Neuronal stem cell (in vitro differentiated cells): ENCODE measurements around the gene GNLY.

Source experiments
- DNase-seq: peaks from one replicate; pipeline ENCODE4 v3.0.0-alpha.2; 2013; ENCODE audit warnings: low spot score
- H2AFZ ChIP-seq: one replicate; pipeline ENCODE4 v1.6.1; 2013; ENCODE audit warnings: mild to moderate bottlenecking, low read length, inconsistent platforms
- H2AK5ac ChIP-seq: 2 replicates; pipeline ENCODE4 v1.6.1; 2013; ENCODE audit warnings: low read depth, mild to moderate bottlenecking, inconsistent platforms, low read length, moderate library complexity, mixed read lengths
- H2BK120ac ChIP-seq: 2 replicates; pipeline ENCODE4 v1.6.1; 2013; ENCODE audit warnings: low read depth, mild to moderate bottlenecking, inconsistent platforms, low read length, moderate library complexity, mixed read lengths
- H2BK12ac ChIP-seq: one replicate; pipeline ENCODE4 v1.6.1; 2013; ENCODE audit warnings: low read length, inconsistent platforms
- H2BK15ac ChIP-seq: 2 replicates; pipeline ENCODE4 v1.6.1; 2013; ENCODE audit warnings: mild to moderate bottlenecking, low read length, inconsistent platforms, mixed read lengths
- H2BK5ac ChIP-seq: one replicate; pipeline ENCODE4 v1.6.1; 2013; ENCODE audit warnings: inconsistent platforms, mild to moderate bottlenecking, low read length, moderate library complexity
- H3K14ac ChIP-seq: one replicate; pipeline ENCODE4 v1.6.1; 2013; ENCODE audit warnings: low read length, inconsistent platforms
- H3K18ac ChIP-seq: 2 replicates; pipeline ENCODE4 v1.6.1; 2013; ENCODE audit warnings: low read length, inconsistent platforms
- H3K23ac ChIP-seq: 2 replicates; pipeline ENCODE4 v1.6.1; 2013; ENCODE audit warnings: low read depth, mild to moderate bottlenecking, mixed read lengths, low read length, inconsistent platforms; ENCODE audit not compliant: poor library complexity
- H3K27ac ChIP-seq: replicated peaks from 3 replicates; pipeline ENCODE4 v1.5.1; 2013; ENCODE audit warnings: low read length, inconsistent platforms
- H3K27me3 ChIP-seq, 3 experiments: 2 replicates each; pipeline ENCODE4 v1.6.1; 2013; ENCODE audit warnings: low read length in 3 of 3, mild to moderate bottlenecking in 2 of 3, inconsistent platforms in 1 of 3, low read depth in 1 of 3, mixed read lengths in 1 of 3, moderate library complexity in 1 of 3; ENCODE audit not compliant: control insufficient read depth in 3 of 3, insufficient read depth in 3 of 3
- H3K36me3 ChIP-seq, 2 donors: replicated peaks in 1 of 2; 2 replicates each; pipeline ENCODE4 v1.6.1; 2013; ENCODE audit warnings: low read length in 2 of 2; ENCODE audit not compliant: control insufficient read depth in 2 of 2, insufficient read depth in 2 of 2
- H3K4ac ChIP-seq: 2 replicates; pipeline ENCODE4 v1.6.1; 2013; ENCODE audit warnings: inconsistent platforms, mild to moderate bottlenecking, low read length, moderate library complexity
- H3K4me1 ChIP-seq, 2 donors: 1 replicate in 1 of 2; 2 replicates in 1 of 2; pipeline ENCODE4 v1.6.1; 2013; ENCODE audit warnings: low read length in 2 of 2, low read depth in 1 of 2; ENCODE audit not compliant: control insufficient read depth in 2 of 2, insufficient read depth in 1 of 2
- H3K4me2 ChIP-seq: one replicate; pipeline ENCODE4 v1.6.1; 2013; ENCODE audit warnings: mild to moderate bottlenecking, low read length, inconsistent platforms; ENCODE audit not compliant: insufficient read depth, poor library complexity, severe bottlenecking
- H3K4me3 ChIP-seq, 2 donors: 2 replicates each; pipeline ENCODE4 v1.5.1; 2013; ENCODE audit warnings: low read length in 2 of 2, mild to moderate bottlenecking in 2 of 2, inconsistent platforms in 1 of 2, moderate library complexity in 1 of 2
- H3K79me1 ChIP-seq: one replicate; pipeline ENCODE4 v1.6.1; 2013; ENCODE audit warnings: low read depth, mild to moderate bottlenecking, inconsistent platforms, low read length, moderate library complexity
- H3K9ac ChIP-seq: one replicate; pipeline ENCODE4 v1.6.1; 2013; ENCODE audit warnings: mild to moderate bottlenecking, low read depth, low read length, inconsistent platforms; ENCODE audit not compliant: poor library complexity
- H3K9me3 ChIP-seq, 2 donors: replicated peaks in 1 of 2; 2 replicates each; pipeline versions ENCODE3 to v1.6.1; 2013; ENCODE audit warnings: low read length in 2 of 2, mild to moderate bottlenecking in 2 of 2, inconsistent platforms in 1 of 2, low read depth in 1 of 2, mixed read lengths in 1 of 2, moderate library complexity in 1 of 2; ENCODE audit not compliant: control insufficient read depth in 2 of 2, insufficient read depth in 1 of 2
- H4K8ac ChIP-seq: one replicate; pipeline ENCODE4 v1.6.1; 2013; ENCODE audit warnings: low read depth, mild to moderate bottlenecking, inconsistent platforms, low read length, moderate library complexity
- H4K91ac ChIP-seq: one replicate; pipeline ENCODE4 v1.6.1; 2013; ENCODE audit warnings: low read length, low read depth, mild to moderate bottlenecking, inconsistent platforms; ENCODE audit not compliant: poor library complexity
- WGBS, 2 donors: extraction: QIAGEN DNeasy Blood & Tissue Kit; methylation state at CpG; one replicate each; pipeline ENCODE4 v1.1.7; 2013; ENCODE audit warnings: missing lambda C conversion rate in 2 of 2, mixed read lengths in 1 of 2; ENCODE audit not compliant: insufficient read length in 2 of 2, insufficient replicate concordance in 1 of 2; ENCODE audit errors: extremely low coverage in 2 of 2; 5-methylcytosine and 5-hydroxymethylcytosine counted together

GNLY gene

GRCh38 chr2:85665264-85665937 lies 28.8 kb upstream of the GNLY start:
- Histone ChIP-seq H3K9ac (no peak overlapping the region), H3K36me3 (no peaks in the 10 kb centered on the region), H3K18ac (no peak overlapping the region), H3K4ac (no peak overlapping the region), H3K4me2 (no peak overlapping the region), H3K9me3 (no peaks in the 10 kb centered on the region), H2AK5ac (peak overlapping the region; percentile 27), H3K27ac (no peak overlapping the region), H2BK120ac (no peak overlapping the region), H3K4me3 (peak overlapping the region in 1 of 2 donors; percentile 9), H4K8ac (no peak overlapping the region), H3K4me1 (no peaks in the 10 kb centered on the region), H3K79me1 (no peaks in the 10 kb centered on the region), H3K27me3 (no peaks in the 10 kb centered on the region), H2BK5ac (no peak overlapping the region), H2AFZ (no peak overlapping the region), H2BK12ac (no peak overlapping the region), H3K23ac (peak overlapping the region; percentile 75), H4K91ac (no peak overlapping the region), H2BK15ac (no peak overlapping the region), H3K14ac (peak overlapping the region; percentile 21)
- no peak for DNase-seq
- no CpG with 5 or more reads among the region's 11 CpGs for WGBS, 2 donors

GRCh38 chr2:85666016-85666415 lies 28.1 kb upstream of the GNLY start:
- H2BK15ac ChIP-seq, result no peak overlapping the region
- H3K27me3 ChIP-seq, result peaks cover 0 to 4% (median 0%) of the 10 kb centered on the region in 3 experiments
- no peaks in the 10 kb centered on the region for H3K79me1 ChIP-seq
- H4K91ac ChIP-seq, result no peak overlapping the region
- H3K14ac ChIP-seq, result peak overlapping the region; percentile 21
- H2AFZ ChIP-seq, result no peak overlapping the region
- H3K4me1 ChIP-seq, result no peaks in the 10 kb centered on the region
- no peak overlapping the region for H3K9ac ChIP-seq
- H3K9me3 ChIP-seq, result no peaks in the 10 kb centered on the region
- H3K4me2 ChIP-seq, result no peak overlapping the region
- H3K4me3 ChIP-seq, result peak overlapping the region in 1 of 2 donors; percentile 26
- H2BK5ac ChIP-seq, result no peak overlapping the region
- no peak overlapping the region for H2BK120ac ChIP-seq
- H3K18ac ChIP-seq, result no peak overlapping the region
- H4K8ac ChIP-seq, result no peak overlapping the region
- DNase-seq, result no peak
- no peak overlapping the region for H3K4ac ChIP-seq
- H3K27ac ChIP-seq, result no peak overlapping the region
- H2BK12ac ChIP-seq, result peak overlapping the region; percentile 22
- no peak overlapping the region for H2AK5ac ChIP-seq
- H3K36me3 ChIP-seq, result no peaks in the 10 kb centered on the region
- H3K23ac ChIP-seq, result peak overlapping the region; percentile 80
- WGBS, 2 donors, result no CpG with 5 or more reads among the region's 6 CpGs

GRCh38 chr2:85666435-85667316 lies 27.5 kb upstream of the GNLY start:
- H3K4me3 ChIP-seq, result no peak overlapping the region
- peak overlapping the region; percentile 41 for H2BK12ac ChIP-seq
- no peaks in the 10 kb centered on the region for H3K79me1 ChIP-seq
- no peak overlapping the region for H4K8ac ChIP-seq
- no peaks in the 10 kb centered on the region for H3K9me3 ChIP-seq
- DNase-seq, result no peak
- H3K4me2 ChIP-seq, result no peak overlapping the region
- H2BK120ac ChIP-seq, result no peak overlapping the region
- no peak overlapping the region for H4K91ac ChIP-seq
- H3K23ac ChIP-seq, result no peak overlapping the region
- H2BK15ac ChIP-seq, result no peak overlapping the region
- no CpG with 5 or more reads among the region's 11 CpGs for WGBS, 2 donors
- no peak overlapping the region for H3K4ac ChIP-seq
- H3K18ac ChIP-seq, result no peak overlapping the region
- no peak overlapping the region for H3K27ac ChIP-seq
- H3K27me3 ChIP-seq, result peaks cover 0 to 4% (median 0%) of the 10 kb centered on the region in 3 experiments
- peak overlapping the region; percentile 46 for H2AK5ac ChIP-seq
- no peaks in the 10 kb centered on the region for H3K36me3 ChIP-seq
- H3K9ac ChIP-seq, result peak overlapping the region; percentile 60
- H3K14ac ChIP-seq, result peak overlapping the region; percentile 89
- no peak overlapping the region for H2BK5ac ChIP-seq
- H3K4me1 ChIP-seq, result no peaks in the 10 kb centered on the region
- H2AFZ ChIP-seq, result no peak overlapping the region

GRCh38 chr2:85667561-85668008 lies 26.6 kb upstream of the GNLY start:
- Histone ChIP-seq H3K9ac (no peak overlapping the region), H2BK12ac (no peak overlapping the region), H3K4me3 (no peak overlapping the region), H3K23ac (no peak overlapping the region), H2BK15ac (no peak overlapping the region), H3K79me1 (no peaks in the 10 kb centered on the region), H2AFZ (no peak overlapping the region), H3K27me3 (peaks cover 0 to 4% (median 0%) of the 10 kb centered on the region in 3 experiments), H3K18ac (no peak overlapping the region), H2BK5ac (no peak overlapping the region), H2AK5ac (no peak overlapping the region), H4K8ac (no peak overlapping the region), H3K4ac (no peak overlapping the region), H3K14ac (no peak overlapping the region), H3K4me2 (no peak overlapping the region), H3K27ac (no peak overlapping the region), H4K91ac (no peak overlapping the region), H2BK120ac (no peak overlapping the region), H3K9me3 (no peaks in the 10 kb centered on the region), H3K36me3 (no peaks in the 10 kb centered on the region), H3K4me1 (no peaks in the 10 kb centered on the region)
- DNase-seq, result no peak
- WGBS, 2 donors, result no CpG with 5 or more reads among the region's 3 CpGs
